Upper lobe of right lung (tissue), 1 donor: Measurements from ENCODE around the gene BCAP29. TPM values are rescaled to one million over a fixed set of nuclear protein-coding genes. Genes with fewer than 3 reads are reported as not detected.

Experiments
- ATAC-seq: fragments of 200-7000 bp; cut with Tn5 transposase; one replicate; pipeline ENCODE4 v1.9.1; 2020; ENCODE audit warnings: mild to moderate bottlenecking, moderate library complexity
- DNase-seq: peaks from one replicate; pipeline ENCODE4 v3.0.0-alpha.2; 2020
- H3K27ac ChIP-seq: fragments of 200-600 bp; one replicate; pipeline ENCODE4 v1.8.0; 2022
- H3K27me3 ChIP-seq: fragments of 200-600 bp; one replicate; pipeline ENCODE4 v1.8.0; 2022; ENCODE audit warnings: mild to moderate bottlenecking
- H3K36me3 ChIP-seq: fragments of 200-600 bp; one replicate; pipeline ENCODE4 v1.8.0; 2022
- H3K4me1 ChIP-seq: fragments of 200-600 bp; one replicate; pipeline ENCODE4 v1.8.0; 2022
- H3K4me3 ChIP-seq: fragments of 200-600 bp; one replicate; pipeline ENCODE4 v1.8.0; 2022; ENCODE audit warnings: mild to moderate bottlenecking
- H3K9me3 ChIP-seq: fragments of 200-600 bp; one replicate; pipeline ENCODE4 v1.8.0; 2022
- CTCF ChIP-seq: fragments of 200-600 bp; IDR thresholded peaks from one replicate; pipeline ENCODE4 v1.8.0; 2022; ENCODE audit warnings: antibody characterized with exemption
- intact Hi-C: fragments of 100-400 bp; cut with DNase I; formaldehyde crosslinking; loops from one replicate; pipeline ENCODE4 v1.11.0; 2022
- total RNA-seq: library from RNA; stranded (reverse); fragmentation: NEBNext Ultra II Directional; extraction: Animal tissue kit (Norgen Biotek cat#: 25700); gene quantifications from one replicate; pipeline ENCODE4 v1.2.1, GENCODE V29; 2021
- donor health status: DM: no; HTN: yes; CAD: no; lungs with severe emphysema.

Gene BCAP29
- total RNA-seq, 1 donor from 2014 or later: 78.4 TPM

GRCh38 chr7:107668296-107668695 is 88.2 kb downstream of the BCAP29 start:
- intact Hi-C loops: no loop called here
- no peak for DNase-seq

More at GRCh38 chr7:107668296-107668695, 88.2 kb downstream of the BCAP29 start:
- H3K4me1 ChIP-seq: no peaks in the 10 kb centered on the region
- H3K27ac ChIP-seq: no peak overlapping the region
- no peak for TF ChIP-seq CTCF
- no peak for ATAC-seq
- H3K27me3 ChIP-seq: peaks cover 12% of the 10 kb centered on the region
- H3K36me3 ChIP-seq: no peaks in the 10 kb centered on the region
- no peaks in the 10 kb centered on the region for H3K9me3 ChIP-seq
- H3K4me3 ChIP-seq: no peak overlapping the region

Other genes with a start within 250 kb of the BCAP29 start
- gene GPR22, start 110.2 kb upstream of the BCAP29 start, total RNA-seq: not detected
- gene COG5, start 16.3 kb upstream of the BCAP29 start, total RNA-seq: 39.6 TPM
- gene DUS4L, start 16.3 kb upstream of the BCAP29 start, total RNA-seq: 5.2 TPM
- gene SLC26A4, start 80.6 kb downstream of the BCAP29 start, total RNA-seq: 1.0 TPM
- gene CBLL1, start 163.9 kb downstream of the BCAP29 start, total RNA-seq: 22.8 TPM
- not detected for gene SLC26A3, start 223.0 kb downstream of the BCAP29 start, total RNA-seq